IMR-90 (cell line): ENCODE results near the gene COL25A1. TPM values are rescaled to one million over a fixed set of nuclear protein-coding genes. Genes with fewer than 3 reads are reported as not detected.

ENCODE experiments used
- ATAC-seq: fragments of 200-7000 bp; cut with Tn5 transposase; 2 replicates; pipeline ENCODE4 v1.9.1; 2020; ENCODE audit warnings: low read depth, mild to moderate bottlenecking, moderate library complexity
- BruUV-seq: library from RNA; stranded (reverse); fragments of 400-500 nt; replicated peaks from 2 replicates; lab custom pipeline; 2021; lab: Mats Ljungman, UMichigan
- CTCF ChIA-PET: fragments of 300-600 bp; formaldehyde crosslinking; extraction: SDS; loops from one replicate; lab custom pipeline; 2021; ENCODE audit warnings: antibody characterized with exemption; lab: Yijun Ruan, JAX
- POLR2A ChIA-PET: fragments of 300-600 bp; sonication (Branson Sonifier 250); formaldehyde crosslinking; loops from one replicate; lab custom pipeline; 2022; ENCODE audit warnings: antibody characterized with exemption; ENCODE audit not compliant: unreplicated experiment; lab: Charles Lee
- DNase-seq: peaks from one replicate; pipeline ENCODE4 v3.0.0; 2013
- H2AFZ ChIP-seq: replicated peaks from 2 replicates; pipeline ENCODE3; 2013; ENCODE audit warnings: low read length, mild to moderate bottlenecking; ENCODE audit not compliant: poor library complexity
- H2AK5ac ChIP-seq: 2 replicates; pipeline ENCODE4 v1.6.1; 2013; ENCODE audit warnings: low read depth, low read length, inconsistent platforms
- H2AK9ac ChIP-seq: replicated peaks from 2 replicates; pipeline ENCODE3; 2013; ENCODE audit warnings: mild to moderate bottlenecking, low read depth, low read length, moderate library complexity; ENCODE audit not compliant: poor library complexity
- H2BK120ac ChIP-seq: 2 replicates; pipeline ENCODE4 v1.6.1; 2013; ENCODE audit warnings: low read depth, low read length, inconsistent platforms
- H2BK15ac ChIP-seq: 3 replicates; pipeline ENCODE4 v1.6.1; 2013; ENCODE audit warnings: low read depth, low read length, inconsistent platforms
- H2BK20ac ChIP-seq: 2 replicates; pipeline ENCODE4 v1.6.1; 2013; ENCODE audit warnings: low read depth, mild to moderate bottlenecking, inconsistent platforms, low read length, moderate library complexity
- H2BK5ac ChIP-seq: 2 replicates; pipeline ENCODE4 v1.6.1; 2013; ENCODE audit warnings: mild to moderate bottlenecking, low read depth, low read length, inconsistent platforms; ENCODE audit not compliant: poor library complexity, severe bottlenecking
- H3K14ac ChIP-seq: replicated peaks from 2 replicates; pipeline ENCODE4 v1.6.1; 2013; ENCODE audit warnings: low read depth, low read length, inconsistent platforms
- H3K18ac ChIP-seq: 2 replicates; pipeline ENCODE4 v1.6.1; 2013; ENCODE audit warnings: low read depth, low read length, control low read depth
- H3K23ac ChIP-seq: 2 replicates; pipeline ENCODE4 v1.6.1; 2013; ENCODE audit warnings: low read depth, low read length, inconsistent platforms
- H3K27ac ChIP-seq: 2 replicates; pipeline ENCODE4 v1.5.1; 2013; ENCODE audit warnings: mild to moderate bottlenecking, control low read depth, low read length; ENCODE audit not compliant: insufficient read depth
- H3K27me3 ChIP-seq: 2 replicates; pipeline ENCODE4 v1.6.1; 2013; ENCODE audit warnings: low read length; ENCODE audit not compliant: control insufficient read depth, insufficient read depth
- H3K36me3 ChIP-seq: 2 replicates; pipeline ENCODE4 v1.6.1; 2013; ENCODE audit warnings: low read length, mixed read lengths; ENCODE audit not compliant: control insufficient read depth, insufficient read depth
- H3K4ac ChIP-seq: 2 replicates; pipeline ENCODE4 v1.6.1; 2013; ENCODE audit warnings: low read depth, low read length, inconsistent platforms
- H3K4me1 ChIP-seq: 2 replicates; pipeline ENCODE4 v1.6.1; 2013; ENCODE audit warnings: low read length, mixed read lengths; ENCODE audit not compliant: control insufficient read depth, insufficient read depth
- H3K4me2 ChIP-seq: 2 replicates; pipeline ENCODE4 v1.6.1; 2013; ENCODE audit warnings: low read depth, mild to moderate bottlenecking, control low read depth, low read length, moderate library complexity
- H3K4me3 ChIP-seq: 2 replicates; pipeline ENCODE4 v1.5.1; 2013; ENCODE audit warnings: low read depth, mild to moderate bottlenecking, control low read depth, low read length, moderate library complexity; ENCODE audit not compliant: insufficient read depth
- H3K56ac ChIP-seq: 2 replicates; pipeline ENCODE4 v1.6.1; 2013; ENCODE audit warnings: low read length, inconsistent platforms; ENCODE audit not compliant: insufficient read depth; ENCODE audit errors: extremely low read depth
- H3K79me1 ChIP-seq, 2 experiments: 2 replicates each; pipeline ENCODE4 v1.6.1; 2013; ENCODE audit warnings: low read length in 2 of 2, inconsistent platforms in 1 of 2, low read depth in 1 of 2
- H3K9ac ChIP-seq: 2 replicates; pipeline ENCODE4 v1.6.1; 2013; ENCODE audit warnings: low read depth, low read length, control low read depth
- H3K9me1 ChIP-seq: 2 replicates; pipeline ENCODE4 v1.6.1; 2013; ENCODE audit warnings: low read length, inconsistent platforms; ENCODE audit not compliant: insufficient read depth
- H3K9me3 ChIP-seq: 2 replicates; pipeline ENCODE4 v1.6.1; 2013; ENCODE audit warnings: low read length; ENCODE audit not compliant: control insufficient read depth, insufficient read depth
- H4K20me1 ChIP-seq: 2 replicates; pipeline ENCODE4 v1.6.1; 2013; ENCODE audit warnings: low read length, inconsistent platforms; ENCODE audit not compliant: insufficient read depth
- H4K5ac ChIP-seq: 2 replicates; pipeline ENCODE4 v1.6.1; 2013; ENCODE audit warnings: mild to moderate bottlenecking, low read depth, low read length, control low read depth
- H4K8ac ChIP-seq, 2 experiments: 2 replicates each; pipeline ENCODE4 v1.6.1; 2013; ENCODE audit warnings: low read depth in 2 of 2, low read length in 2 of 2, control low read depth in 1 of 2, inconsistent platforms in 1 of 2
- H4K91ac ChIP-seq: 2 replicates; pipeline ENCODE4 v1.6.1; 2013; ENCODE audit warnings: low read depth, low read length, inconsistent platforms; ENCODE audit not compliant: insufficient read depth
- CEBPB ChIP-seq: IDR thresholded peaks from 2 replicates; pipeline ENCODE4 v1.6.1; 2012; ENCODE audit warnings: low read depth, low read length, improper control_type of control experiment
- CHD1 ChIP-seq: IDR thresholded peaks from 2 replicates; pipeline ENCODE4 v1.6.1; 2012; ENCODE audit warnings: low read depth, low read length, improper control_type of control experiment
- MAFK ChIP-seq: IDR thresholded peaks from 2 replicates; pipeline ENCODE4 v1.6.1; 2012; ENCODE audit warnings: low read depth, low read length, improper control_type of control experiment
- MXI1 ChIP-seq: IDR thresholded peaks from 2 replicates; pipeline ENCODE4 v1.6.1; 2012; ENCODE audit warnings: low read depth, mild to moderate bottlenecking, low read length, moderate library complexity, borderline replicate concordance
- RFX5 ChIP-seq: IDR thresholded peaks from 2 replicates; pipeline ENCODE4 v1.8.0; 2012; ENCODE audit warnings: low read depth, mild to moderate bottlenecking, low read length, moderate library complexity
- WGBS, 2 experiments: methylation state at CpG; one replicate each; pipeline versions ENCODE4 v1.1.5 to v1.1.7; 2013; ENCODE audit warnings: missing lambda C conversion rate in 2 of 2; ENCODE audit not compliant: insufficient read length in 1 of 2; ENCODE audit errors: extremely low coverage in 2 of 2; 5-methylcytosine and 5-hydroxymethylcytosine counted together
- dilution Hi-C: fragments of 300-500 bp; cut with HindIII; formaldehyde crosslinking; loops from one replicate; pipeline ENCODE4 v1.14.3; 2018; ENCODE audit warnings: low sequenced_read_pairs; ENCODE audit not compliant: unreplicated experiment
- in situ Hi-C: fragments of 300-500 bp; cut with MboI; formaldehyde crosslinking; loops from 3 replicates; pipeline ENCODE4 v1.14.3; 2019; ENCODE audit warnings: low sequenced_read_pairs, inconsistent platforms, mixed read lengths
- intact Hi-C: fragments of 100-400 bp; cut with micrococcal nuclease; formaldehyde crosslinking; loops from 2 replicates; pipeline ENCODE4 v1.10.0; 2022
- polyA plus RNA-seq, 3 experiments: library from polyadenylated mRNA; depleted of rRNA; stranded (reverse); fragments of >200 nt; gene quantifications; 2 replicates each; pipeline ENCODE4 v1.2.3, GENCODE V29; 2012; ENCODE audit warnings: low replicate concordance in 1 of 3
- total RNA-seq: library from RNA; depleted of rRNA; stranded (reverse); fragments of >200 nt; gene quantifications from 2 replicates; pipeline ENCODE4 v1.2.3, GENCODE V29; 2012

The COL25A1 gene
- total and polyA plus RNA-seq, 2 of the 4 experiments (the other 2 are of a cell fraction): under 0.01 to 0.05 TPM

GRCh38 chr4:108903464-108904221, 398.8 kb downstream of the COL25A1 start:
- no peak overlapping the region for H2AK9ac ChIP-seq
- dilution Hi-C loops: no loop called here
- no peak overlapping the region for H3K56ac ChIP-seq
- no peaks in the 10 kb centered on the region for H3K9me3 ChIP-seq
- no peak overlapping the region for H3K4ac ChIP-seq
- BruUV-seq: no TSS peak
- H3K4me1 ChIP-seq: no peaks in the 10 kb centered on the region
- no peak overlapping the region for H3K14ac ChIP-seq
- H3K4me3 ChIP-seq: no peak overlapping the region
- no peak overlapping the region for H4K91ac ChIP-seq
- ATAC-seq (no peak), DNase-seq (no peak)
- H3K79me1 ChIP-seq: no peaks in the 10 kb centered on the region
- no peak overlapping the region for H2BK5ac ChIP-seq
- no peak overlapping the region for H2BK20ac ChIP-seq
- no peak overlapping the region for H4K8ac ChIP-seq
- CTCF ChIA-PET: no interaction called here
- no peak overlapping the region for H3K27ac ChIP-seq
- POLR2A ChIA-PET: no interaction called here
- no peaks in the 10 kb centered on the region for H3K36me3 ChIP-seq
- H3K27me3 ChIP-seq: no peaks in the 10 kb centered on the region
- H3K9ac ChIP-seq: no peak overlapping the region
- H2BK15ac ChIP-seq: no peak overlapping the region
- intact Hi-C loops: no loop called here
- TF ChIP-seq RFX5: no peak
- TF ChIP-seq MXI1: no peak
- TF ChIP-seq MAFK: no peak
- no peak for TF ChIP-seq CHD1
- no peak for TF ChIP-seq CEBPB
- H2BK120ac ChIP-seq: no peak overlapping the region
- H2AFZ ChIP-seq: no peak overlapping the region
- no peak overlapping the region for H2AK5ac ChIP-seq
- H3K9me1 ChIP-seq: no peaks in the 10 kb centered on the region; the same call in 1 of the 2 replicates
- H3K23ac ChIP-seq: no peak overlapping the region
- H4K5ac ChIP-seq: no peak overlapping the region
- H3K18ac ChIP-seq: no peak overlapping the region
- no CpG with 5 or more reads among the region's 4 CpGs for WGBS, 2 experiments
- in situ Hi-C loops: no loop called here
- no peaks in the 10 kb centered on the region for H4K20me1 ChIP-seq
- no peak overlapping the region for H3K4me2 ChIP-seq
